ENCODE data around the gene C2orf74. TPM values are rescaled to one million over a fixed set of nuclear protein-coding genes. Genes with fewer than 3 reads are reported as not detected.

The C2orf74 gene
- total RNA-seq, 1 donor from 2014 or later: 8.7 TPM

DNA sequence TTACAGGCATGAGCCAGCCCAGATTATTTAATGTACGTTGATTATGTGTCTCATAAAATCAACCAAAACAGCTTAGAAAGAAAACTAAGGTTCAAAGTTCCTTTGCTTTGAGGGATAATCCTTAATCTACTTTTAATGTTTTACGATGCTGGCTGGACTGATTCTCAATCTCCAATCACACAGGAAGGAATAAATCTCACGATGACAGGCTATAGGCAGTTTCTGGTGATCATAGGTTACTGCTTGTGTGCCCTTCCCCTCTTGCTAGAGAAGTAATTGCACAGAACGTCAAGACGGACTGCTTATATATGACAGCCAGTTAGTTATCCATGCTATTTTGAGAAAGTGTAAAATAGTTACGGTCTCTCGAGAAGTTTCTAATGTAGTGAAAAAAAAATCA lies 43.1 kb downstream of the C2orf74 start:
- intact Hi-C loops (cut with micrococcal nuclease): no loop called here
- no peaks in the 10 kb centered on the region for H3K27me3 Mint-ChIP-seq
- no peaks in the 10 kb centered on the region for H3K9me3 Mint-ChIP-seq
- no peaks in the 10 kb centered on the region for H3K4me1 Mint-ChIP-seq
- no peak overlapping the region for H3K4me3 Mint-ChIP-seq
- DNase-seq: no peak
- no peak overlapping the region for H3K27ac Mint-ChIP-seq
- peaks cover 50% of the 10 kb centered on the region for H3K36me3 Mint-ChIP-seq (ENCODE audit: low read depth)

DNA sequence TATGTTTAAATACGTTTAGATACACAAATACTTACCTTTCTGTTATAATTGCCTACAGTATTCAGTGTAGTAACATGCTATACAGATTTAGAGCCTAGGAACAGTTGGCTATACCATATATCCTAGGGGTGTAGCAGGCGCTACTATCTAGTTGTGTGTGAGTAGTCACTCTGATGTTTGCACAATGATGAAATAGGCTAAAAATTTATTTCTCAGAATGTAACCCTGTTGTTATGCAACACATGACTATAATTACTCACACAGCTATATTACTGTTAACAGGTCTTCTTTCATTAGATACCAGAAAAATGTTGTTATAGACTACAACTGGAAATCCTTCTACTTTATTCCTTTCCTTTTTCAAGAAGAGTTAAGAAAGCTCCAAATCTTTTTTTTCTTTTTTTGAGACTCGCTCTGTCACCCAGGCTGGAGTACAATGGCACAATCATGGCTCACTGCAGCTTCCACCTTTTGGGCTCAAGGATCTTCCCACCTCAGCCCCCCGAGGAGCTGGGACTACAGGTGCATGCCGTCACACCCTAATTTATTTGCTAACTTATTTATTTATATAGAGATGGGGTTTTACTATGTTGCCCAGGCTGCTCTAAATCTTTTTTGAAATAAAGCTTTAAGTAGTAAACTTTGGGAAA lies 48.5 kb downstream of the C2orf74 start:
- Mint-ChIP-seq H3K27me3 (no peaks in the 10 kb centered on the region), H3K27ac (no peak overlapping the region), H3K9me3 (no peaks in the 10 kb centered on the region), H3K36me3 (ENCODE audit: low read depth) (peaks cover 32% of the 10 kb centered on the region), H3K4me1 (no peaks in the 10 kb centered on the region), H3K4me3 (no peak overlapping the region)
- intact Hi-C loops (cut with micrococcal nuclease): no loop called here
- no peak for DNase-seq

DNA sequence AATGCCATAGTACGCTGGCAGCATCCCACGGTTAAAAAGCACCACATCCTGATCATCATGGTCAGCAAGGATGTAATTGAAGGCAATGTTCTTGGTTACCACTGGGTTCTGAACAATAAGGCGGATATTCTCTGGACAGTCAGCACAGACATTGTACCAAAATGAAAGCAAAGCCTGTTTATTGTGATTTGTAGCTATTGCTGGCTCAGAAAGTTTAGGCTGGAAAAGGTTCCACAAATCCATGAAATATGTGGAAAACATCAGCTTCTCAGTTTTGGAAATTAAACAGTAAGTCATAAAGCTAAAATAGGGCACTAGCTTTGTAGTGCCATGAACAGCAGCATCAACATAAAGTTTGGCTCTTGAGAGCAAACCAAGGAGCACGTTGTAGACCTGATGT lies 52.2 kb downstream of the C2orf74 start:
- H3K27me3 Mint-ChIP-seq: no peaks in the 10 kb centered on the region
- H3K36me3 Mint-ChIP-seq (ENCODE audit: low read depth): peaks cover 30% of the 10 kb centered on the region
- DNase-seq: no peak
- intact Hi-C loops (cut with micrococcal nuclease): no loop called here
- H3K9me3 Mint-ChIP-seq: peaks cover 8% of the 10 kb centered on the region
- no peaks in the 10 kb centered on the region for H3K4me1 Mint-ChIP-seq
- no peak overlapping the region for H3K4me3 Mint-ChIP-seq
- H3K27ac Mint-ChIP-seq: no peak overlapping the region

Other genes starting within 250 kb of the C2orf74 start
- gene PEX13, start 144.5 kb upstream of the C2orf74 start, total RNA-seq: 18.8 and 19.7 TPM in 2 replicates
- gene PUS10, start 143.9 kb upstream of the C2orf74 start, total RNA-seq: 7.8 and 8.4 TPM in 2 replicates
- gene SANBR, start 96.3 kb upstream of the C2orf74 start, total RNA-seq: 3.1 and 3.4 TPM in 2 replicates

All from activated CD4-positive, alpha-beta T cell treated with anti-CD3 and anti-CD28 coated beads, Interleukin-2, amount 10 ng/mL, durations not matched to agents 24 days and 14 days (primary cell).